CD14-positive monocyte (primary cell): ENCODE results near the gene CAMK1. TPM values are rescaled to one million over a fixed set of nuclear protein-coding genes. Genes with fewer than 3 reads are reported as not detected.

ENCODE experiments used
- DNase-seq, 3 donors: peaks; one replicate each; pipeline ENCODE4 v3.0.0-alpha.2; 2011 to 2022
- H2AFZ ChIP-seq: 2 replicates; pipeline ENCODE4 v1.6.0; 2012; ENCODE audit warnings: mild to moderate bottlenecking, low read depth, low read length, inconsistent platforms; ENCODE audit not compliant: insufficient read depth, poor library complexity, severe bottlenecking
- H3K27ac ChIP-seq, 2 donors: 1 replicate in 1 of 2; 2 replicates in 1 of 2; pipeline ENCODE4 v1.5.1; 2012 to 2013; ENCODE audit warnings: low read length in 2 of 2, control low read depth in 1 of 2, inconsistent platforms in 1 of 2, low read depth in 1 of 2, mild to moderate bottlenecking in 1 of 2
- H3K27me3 ChIP-seq, 2 donors: one replicate each; pipeline versions ENCODE4 v1.6.0 to v1.6.1; 2011 to 2013; ENCODE audit warnings: low read length in 2 of 2; ENCODE audit not compliant: control insufficient read depth in 2 of 2, insufficient read depth in 2 of 2
- H3K36me3 ChIP-seq, 2 donors: replicated peaks in 1 of 2; 1 replicate in 1 of 2; 2 replicates in 1 of 2; pipeline versions ENCODE4 v1.5.1 to v1.6.1; 2012 to 2013; ENCODE audit warnings: low read length in 2 of 2, control low read depth in 1 of 2, inconsistent platforms in 1 of 2, mild to moderate bottlenecking in 1 of 2; ENCODE audit not compliant: insufficient read depth in 2 of 2, control insufficient read depth in 1 of 2
- H3K4me1 ChIP-seq, 2 donors: 1 replicate in 1 of 2; 2 replicates in 1 of 2; pipeline versions ENCODE4 v1.5.1 to v1.6.1; 2012 to 2013; ENCODE audit warnings: low read length in 2 of 2, control low read depth in 1 of 2, inconsistent platforms in 1 of 2, mild to moderate bottlenecking in 1 of 2, moderate library complexity in 1 of 2; ENCODE audit not compliant: insufficient read depth in 2 of 2, control insufficient read depth in 1 of 2
- H3K4me2 ChIP-seq: replicated peaks from 2 replicates; pipeline ENCODE3; 2012; ENCODE audit warnings: low read length, moderate library complexity, mild to moderate bottlenecking; ENCODE audit not compliant: poor library complexity, severe bottlenecking; ENCODE audit errors: extremely low read depth
- H3K4me3 ChIP-seq, 3 experiments: fragments of 200-600 bp in 1 of 3; sonication (generic) in 1 of 3; replicated peaks in 1 of 3; 1 replicate in 2 of 3; 2 replicates in 1 of 3; pipeline ENCODE4 v1.5.1; 2011 to 2013; ENCODE audit warnings: low read length in 3 of 3, mild to moderate bottlenecking in 3 of 3, control low read depth in 2 of 3, low read depth in 2 of 3, inconsistent platforms in 1 of 3, moderate library complexity in 1 of 3
- H3K79me2 ChIP-seq: 2 replicates; pipeline ENCODE4 v1.6.0; 2012; ENCODE audit warnings: mild to moderate bottlenecking, control low read depth, inconsistent platforms, low read length, moderate library complexity; ENCODE audit not compliant: insufficient read depth
- H3K9ac ChIP-seq: 2 replicates; pipeline ENCODE4 v1.6.0; 2017; ENCODE audit warnings: low read length, mild to moderate bottlenecking; ENCODE audit not compliant: insufficient read depth, poor library complexity, severe bottlenecking
- H3K9me3 ChIP-seq, 2 donors: replicated peaks in 1 of 2; 1 replicate in 1 of 2; 2 replicates in 1 of 2; pipeline versions ENCODE4 v1.5.1 to v1.6.1; 2012 to 2013; ENCODE audit warnings: low read length in 2 of 2, control low read depth in 1 of 2; ENCODE audit not compliant: control insufficient read depth in 1 of 2, insufficient read depth in 1 of 2
- H4K20me1 ChIP-seq: 2 replicates; pipeline ENCODE4 v1.6.0; 2012; ENCODE audit warnings: mild to moderate bottlenecking, low read length, control low read depth, moderate library complexity; ENCODE audit not compliant: insufficient read depth
- H3K27ac Mint-ChIP-seq, 7 donors: one replicate each; pipeline ENCODE4 v1.8.0; 2020; ENCODE audit warnings: mild to moderate bottlenecking in 7 of 7, mixed read lengths in 7 of 7, moderate library complexity in 6 of 7, inconsistent platforms in 2 of 7
- H3K27me3 Mint-ChIP-seq, 3 donors: one replicate each; pipeline ENCODE4 v1.8.0; 2021 to 2022; ENCODE audit warnings: low read depth in 3 of 3, mild to moderate bottlenecking in 3 of 3, mixed read lengths in 3 of 3, moderate library complexity in 3 of 3, inconsistent platforms in 1 of 3
- H3K36me3 Mint-ChIP-seq, 2 donors: one replicate each; pipeline ENCODE4 v1.8.0; 2020; ENCODE audit warnings: mixed read lengths in 2 of 2, inconsistent platforms in 1 of 2, mild to moderate bottlenecking in 1 of 2
- H3K4me1 Mint-ChIP-seq: one replicate; pipeline ENCODE4 v1.8.0; 2020; ENCODE audit warnings: mild to moderate bottlenecking, mixed read lengths
- H3K4me3 Mint-ChIP-seq, 2 donors: one replicate each; pipeline ENCODE4 v1.8.0; 2020; ENCODE audit warnings: mild to moderate bottlenecking in 2 of 2, mixed read lengths in 2 of 2, moderate library complexity in 1 of 2
- H3K9me3 Mint-ChIP-seq, 7 donors: one replicate each; pipeline ENCODE4 v1.8.0; 2020 to 2022; ENCODE audit warnings: mixed read lengths in 7 of 7, mild to moderate bottlenecking in 6 of 7, moderate library complexity in 6 of 7, inconsistent platforms in 2 of 7
- CTCF ChIP-seq: fragments of 200-600 bp; IDR thresholded peaks from one replicate; pipeline ENCODE4 v1.8.0; 2022; ENCODE audit warnings: antibody characterized with exemption, mild to moderate bottlenecking
- WGBS: methylation state at CpG from one replicate; pipeline ENCODE4 v1.1.5; 2013; ENCODE audit warnings: missing lambda C conversion rate; ENCODE audit not compliant: insufficient coverage; 5-methylcytosine and 5-hydroxymethylcytosine counted together
- intact Hi-C, 2 donors: fragments of 100-400 bp; cut with micrococcal nuclease; formaldehyde crosslinking; loops; one replicate each; pipeline versions ENCODE4 v1.15.0 to v1.15.1; 2023
- polyA plus RNA-seq, 3 donors: library from polyadenylated mRNA; depleted of rRNA in 1 of 3; unstranded in 2 of 3; stranded (reverse) in 1 of 3; fragments of 300-500 nt in 2 of 3; fragments of >200 nt in 1 of 3; fragmentation: Illumina TruSeq in 2 of 3; gene quantifications; 1 replicate in 2 of 3; 2 replicates in 1 of 3; pipeline ENCODE4 v1.2.3, GENCODE V29; 2012 to 2021

Gene CAMK1
- polyA plus RNA-seq, 3 donors = 106 to 137 (median 118) TPM

DNA sequence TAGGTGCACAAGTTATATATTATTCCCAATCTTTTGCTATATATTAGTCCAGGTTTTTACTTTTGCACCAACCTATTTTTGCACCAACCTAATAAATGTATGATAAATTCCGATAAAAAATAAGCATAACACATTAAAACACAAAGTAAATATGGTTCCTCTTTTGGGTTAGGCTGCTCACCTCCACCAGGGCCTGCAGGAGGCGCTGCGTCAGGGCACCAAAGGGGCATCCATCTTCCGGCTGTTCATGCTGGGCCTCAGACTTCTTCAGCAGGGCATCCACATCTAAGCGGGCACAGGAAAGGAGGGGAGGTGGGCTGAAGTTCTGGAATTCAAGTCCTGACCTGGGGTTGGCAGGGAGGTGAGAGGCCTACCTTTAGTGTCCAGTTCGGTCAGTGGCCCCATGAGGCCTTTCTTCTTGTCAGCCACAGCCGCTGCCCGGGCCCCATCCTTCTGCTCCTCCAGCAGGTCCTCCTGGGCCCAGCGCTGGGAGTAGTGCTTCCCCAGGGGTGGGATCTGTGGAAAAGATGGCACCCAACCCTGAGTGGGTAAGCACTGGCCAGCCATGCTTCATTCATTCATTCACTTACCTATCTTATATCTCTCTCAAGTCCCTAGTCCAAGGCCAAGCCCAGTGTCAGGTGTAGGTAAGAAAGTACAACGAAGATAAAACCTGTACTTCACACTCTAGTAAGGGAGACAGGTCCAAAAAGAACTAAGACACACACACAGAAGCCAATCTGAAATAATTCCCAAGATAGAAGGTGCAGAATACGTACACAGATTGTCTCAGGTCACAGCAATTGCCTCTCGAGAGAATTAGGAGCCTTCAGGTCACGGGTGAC lies 17.3 kb upstream of the CAMK1 start:
- Histone ChIP-seq H4K20me1 (no peaks in the 10 kb centered on the region), H3K9ac (no peak overlapping the region), H2AFZ (no peak overlapping the region), H3K36me3 (peaks cover 50 to 76% of the 10 kb centered on the region in 2 donors), H3K4me1 (peaks cover 22 to 24% of the 10 kb centered on the region in 2 donors), H3K79me2 (peaks cover 31% of the 10 kb centered on the region), H3K4me3 (no peak overlapping the region), H3K27me3 (no peaks in the 10 kb centered on the region), H3K4me2 (no peak overlapping the region), H3K27ac (no peak overlapping the region), H3K9me3 (no peaks in the 10 kb centered on the region)
- Mint-ChIP-seq H3K4me1 (peaks cover 30% of the 10 kb centered on the region), H3K4me3 (no peak overlapping the region), H3K9me3 (peaks cover 0 to 4% (median 0%) of the 10 kb centered on the region in 7 donors), H3K36me3 (peaks cover 60 to 78% of the 10 kb centered on the region in 2 donors), H3K27ac (peak overlapping the region in 1 of 7 donors; percentile 3), H3K27me3 (no peaks in the 10 kb centered on the region)
- DNase-seq = no peak
- 100% methylated on average over 6 of the region's 13 CpGs for WGBS
- intact Hi-C loops = no loop called here
- peak; percentile 54 for TF ChIP-seq CTCF

DNA sequence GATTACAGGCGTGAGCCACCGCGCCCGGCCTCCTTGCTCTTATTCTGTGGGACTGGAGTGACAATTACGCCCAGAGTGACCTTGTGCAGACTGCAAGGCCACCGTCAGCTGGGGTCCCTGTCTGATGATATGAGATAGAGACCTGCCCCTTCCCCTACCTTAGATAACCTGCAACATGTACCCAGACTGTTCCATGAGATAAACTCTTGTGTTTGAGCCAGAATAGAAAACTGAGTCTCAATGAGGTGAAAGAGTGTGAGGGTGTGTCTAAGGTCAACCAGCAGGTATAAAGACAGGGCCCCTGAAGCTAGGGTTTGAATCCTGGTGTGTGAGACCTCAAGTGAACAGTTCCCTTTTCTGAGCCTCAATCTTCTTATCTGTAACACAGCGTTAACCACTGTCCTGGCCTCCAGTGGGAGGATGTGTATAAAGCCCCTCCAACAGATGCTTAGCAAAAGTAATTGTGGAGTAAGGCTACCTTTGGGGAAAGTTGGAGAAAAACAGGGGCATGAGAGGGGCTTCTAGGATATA lies 16.5 kb upstream of the CAMK1 start:
- H3K27ac Mint-ChIP-seq = peak overlapping the region in 2 of 7 donors; percentile 32 to 36

More for the DNA sequence above, 16.5 kb upstream of the CAMK1 start:
- no peak overlapping the region for H3K4me2 ChIP-seq
- H3K27me3 Mint-ChIP-seq = no peaks in the 10 kb centered on the region
- DNase-seq = no peak
- no peaks in the 10 kb centered on the region for H3K9me3 ChIP-seq
- H3K36me3 Mint-ChIP-seq = peaks cover 60 to 82% of the 10 kb centered on the region in 2 donors
- no peaks in the 10 kb centered on the region for H4K20me1 ChIP-seq
- no peak overlapping the region for H3K9ac ChIP-seq
- TF ChIP-seq CTCF = no peak
- no peak overlapping the region for H3K4me3 Mint-ChIP-seq
- WGBS = no CpG with 5 or more reads among the region's 7 CpGs
- H3K27me3 ChIP-seq = no peaks in the 10 kb centered on the region
- no peak overlapping the region for H3K4me3 ChIP-seq
- H2AFZ ChIP-seq = no peak overlapping the region
- peaks cover 22 to 24% of the 10 kb centered on the region in 2 donors for H3K4me1 ChIP-seq
- H3K4me1 Mint-ChIP-seq = peaks cover 31% of the 10 kb centered on the region
- intact Hi-C loops = no loop called here
- H3K79me2 ChIP-seq = peaks cover 23% of the 10 kb centered on the region
- H3K36me3 ChIP-seq = peaks cover 50 to 76% of the 10 kb centered on the region in 2 donors
- no peak overlapping the region for H3K27ac ChIP-seq
- H3K9me3 Mint-ChIP-seq = peaks cover 0 to 4% (median 0%) of the 10 kb centered on the region in 7 donors
